HepG2 (cell line): ENCODE data around the gene TEKT5. TPM values are rescaled to one million over a fixed set of nuclear protein-coding genes. Genes with fewer than 3 reads are reported as not detected.

Source experiments
- ATAC-seq: fragments of 200-7000 bp; cut with Tn5 transposase; 3 replicates; pipeline ENCODE4 v1.9.1; 2020; ENCODE audit warnings: mild to moderate bottlenecking, moderate library complexity
- BruUV-seq: library from RNA; stranded (reverse); fragments of 400-500 nt; replicated peaks from 2 replicates; lab custom pipeline; 2021; lab: Mats Ljungman, UMichigan
- CTCF ChIA-PET: fragments of 300-600 bp; formaldehyde crosslinking; extraction: SDS; loops from one replicate; lab custom pipeline; 2021; ENCODE audit warnings: low total read pairs, inconsistent platforms, low intra/inter-chr PET ratio; lab: Yijun Ruan, JAX
- POLR2A ChIA-PET: fragments of 350-600 bp; sonication (Branson Sonifier 250); formaldehyde crosslinking; loops from one replicate; lab custom pipeline; 2020; ENCODE audit warnings: antibody characterized with exemption, inconsistent platforms; lab: Yijun Ruan, JAX
- DNase-seq: peaks from one replicate; pipeline ENCODE4 v3.0.0-alpha.2; 2015; ENCODE audit warnings: low spot score
- FAIRE-seq: peaks from 3 replicates; lab custom pipeline; 2011; peaks lifted over from hg19 to GRCh38; lab: Jason Lieb, UNC
- H2AFZ ChIP-seq: one replicate; pipeline ENCODE4 v1.6.1; 2011; ENCODE audit warnings: low read length, inconsistent platforms
- H3K27ac ChIP-seq: fragments of 300-600 bp; 3 replicates; pipeline ENCODE4 v1.8.0; 2011; ENCODE audit warnings: mixed run types, mild to moderate bottlenecking, mixed read lengths, low read length, inconsistent platforms; ENCODE audit not compliant: insufficient read depth; ENCODE audit errors: extremely low read length
- H3K27me3 ChIP-seq, 2 experiments: fragments of 200-600 bp in 1 of 2; 2 replicates in 1 of 2; 3 replicates in 1 of 2; pipeline versions ENCODE4 v1.6.0 to v1.8.0; 2011; ENCODE audit warnings: low read length in 2 of 2, mild to moderate bottlenecking in 2 of 2, moderate library complexity in 2 of 2, inconsistent platforms in 1 of 2; ENCODE audit not compliant: insufficient read depth in 2 of 2, control insufficient read depth in 1 of 2
- H3K36me3 ChIP-seq, 2 experiments: fragments of 200-600 bp in 1 of 2; replicated peaks in 1 of 2; 2 replicates in 1 of 2; 3 replicates in 1 of 2; pipeline versions ENCODE4 v1.5.1 to v1.8.0; 2011; ENCODE audit warnings: low read length in 2 of 2, inconsistent platforms in 1 of 2; ENCODE audit not compliant: insufficient read depth in 2 of 2, control insufficient read depth in 1 of 2
- H3K4me1 ChIP-seq: 2 replicates; pipeline ENCODE4 v1.5.1; 2012; ENCODE audit warnings: low read length, inconsistent platforms; ENCODE audit not compliant: insufficient read depth
- H3K4me2 ChIP-seq: 2 replicates; pipeline ENCODE4 v1.6.0; 2011; ENCODE audit warnings: low read depth, low read length, inconsistent platforms
- H3K4me3 ChIP-seq, 3 experiments: fragments of 200-600 bp in 1 of 3; sonication (generic), shearing (Covaris generic) in 1 of 3; replicated peaks in 1 of 3; 2 replicates each; pipeline ENCODE4 v1.5.1; 2011 to 2016; ENCODE audit warnings: low read length in 3 of 3, inconsistent platforms in 2 of 3, low read depth in 2 of 3, mild to moderate bottlenecking in 2 of 3, control low read depth in 1 of 3, mixed read lengths in 1 of 3; ENCODE audit not compliant: insufficient read depth in 1 of 3
- H3K79me2 ChIP-seq: one replicate; pipeline ENCODE4 v1.6.1; 2011; ENCODE audit warnings: low read length, inconsistent platforms; ENCODE audit not compliant: insufficient read depth
- H3K9ac ChIP-seq: 2 replicates; pipeline ENCODE4 v1.6.0; 2011; ENCODE audit warnings: mild to moderate bottlenecking, low read depth, low read length, inconsistent platforms; ENCODE audit not compliant: insufficient read depth
- H3K9me3 ChIP-seq: 2 replicates; pipeline ENCODE4 v1.5.1; 2012; ENCODE audit warnings: mild to moderate bottlenecking, low read length
- H4K20me1 ChIP-seq: 2 replicates; pipeline ENCODE4 v1.6.0; 2011; ENCODE audit warnings: inconsistent platforms, mild to moderate bottlenecking, low read length, moderate library complexity; ENCODE audit not compliant: insufficient read depth
- FOSL2 ChIP-seq: sonication (generic); formaldehyde crosslinking; IDR thresholded peaks from 2 replicates; pipeline ENCODE4 v1.4.0; 2020; ENCODE audit warnings: missing genetic modification reagents
- GFI1 ChIP-seq: sonication (generic); formaldehyde crosslinking; IDR thresholded peaks from 2 replicates; pipeline ENCODE4 v1.5.0; 2020; ENCODE audit warnings: missing genetic modification reagents, mild to moderate bottlenecking, borderline replicate concordance
- IRF2 ChIP-seq: IDR thresholded peaks from 2 replicates; pipeline ENCODE4 v1.6.1; 2018; ENCODE audit warnings: missing genetic modification reagents, missing compliant biosample characterization
- MIER2 ChIP-seq: IDR thresholded peaks from 2 replicates; pipeline ENCODE4 v1.6.1; 2016; ENCODE audit warnings: missing biosample characterization, missing genetic modification reagents
- NR2F1 ChIP-seq, 2 experiments: fragments of 450-650 bp in 1 of 2; formaldehyde crosslinking in 1 of 2; IDR thresholded peaks; 2 replicates each; pipeline versions ENCODE4 v1.5.0 to v1.6.1; 2016 to 2020; ENCODE audit warnings: mild to moderate bottlenecking in 1 of 2, missing compliant biosample characterization in 1 of 2, missing genetic modification reagents in 1 of 2, moderate library complexity in 1 of 2
- SMC3 ChIP-seq: IDR thresholded peaks from 2 replicates; pipeline ENCODE4 v1.6.1; 2011; ENCODE audit warnings: low read length, improper control_type of control experiment
- ZEB1 ChIP-seq: IDR thresholded peaks from 2 replicates; pipeline ENCODE4 v1.6.1; 2012; ENCODE audit warnings: mild to moderate bottlenecking, low read depth, inconsistent platforms; ENCODE audit not compliant: insufficient replicate concordance
- ZGPAT ChIP-seq: IDR thresholded peaks from 2 replicates; pipeline ENCODE4 v1.6.1; 2016; ENCODE audit warnings: mild to moderate bottlenecking
- ZSCAN20 ChIP-seq: sonication (generic); formaldehyde crosslinking; IDR thresholded peaks from 2 replicates; pipeline ENCODE4 v1.4.0; 2020; ENCODE audit warnings: missing genetic modification reagents, mild to moderate bottlenecking, borderline replicate concordance
- WGBS: methylation state at CpG from one replicate; pipeline ENCODE4 v1.1.6; 2017; ENCODE audit warnings: low lambda C conversion rate; 5-methylcytosine and 5-hydroxymethylcytosine counted together
- in situ Hi-C: cut with HindIII; loops from 2 replicates; pipeline ENCODE4 v1.10.0; 2017; ENCODE audit warnings: low pct_unique_long_range_greater_than_20kb; ENCODE audit not compliant: extremely low pct_ligation_motif_present
- intact Hi-C: fragments of 100-400 bp; cut with micrococcal nuclease; formaldehyde crosslinking; loops from one replicate; pipeline ENCODE4 v1.10.0; 2022; ENCODE audit not compliant: unreplicated experiment
- polyA plus RNA-seq, 8 experiments: library from polyadenylated mRNA; depleted of rRNA in 3 of 8; stranded (reverse) in 7 of 8; unstranded in 1 of 8; fragments of >200 nt; fragmentation: Illumina TruSeq in 4 of 8; extraction: Trizol in 4 of 8; gene quantifications; 2 replicates each; pipeline versions ENCODE4 v1.2.1 to v1.2.3, GENCODE V29; 2011 to 2016; ENCODE audit warnings: low read depth in 4 of 8, missing spikeins in 1 of 8, mixed read lengths in 1 of 8; ENCODE audit not compliant: insufficient read depth in 1 of 8
- total RNA-seq, 5 experiments: library from RNA; depleted of rRNA; stranded (reverse); fragments of >200 nt; fragmentation: Illumina TruSeq; extraction: Trizol; gene quantifications; 2 replicates each; pipeline ENCODE4 v1.2.3, GENCODE V29; 2016; ENCODE audit warnings: low read depth in 1 of 5
- TF ChIP-seq, protein P1 (sequence below): sonication (generic); formaldehyde crosslinking; IDR thresholded peaks from 2 replicates; pipeline ENCODE4 v1.9.0; 2021; ENCODE audit warnings: missing genetic modification reagents, borderline replicate concordance
- TF ChIP-seq, protein P2 (sequence below): IDR thresholded peaks from 2 replicates; pipeline ENCODE4 v1.6.1; 2018; ENCODE audit warnings: missing genetic modification reagents
- TF ChIP-seq, protein P3 (sequence below): sonication (generic); formaldehyde crosslinking; IDR thresholded peaks from 2 replicates; pipeline ENCODE4 v1.5.0; 2020; ENCODE audit warnings: missing genetic modification reagents
- TF ChIP-seq, protein P4 (sequence below): sonication (generic); formaldehyde crosslinking; IDR thresholded peaks from 2 replicates; pipeline ENCODE4 v1.4.0; 2020; ENCODE audit warnings: missing genetic modification reagents
- TF ChIP-seq, protein P5 (sequence below), 2 experiments: fragments of 450-650 bp in 1 of 2; sonication (generic) in 1 of 2; formaldehyde crosslinking; IDR thresholded peaks; 2 replicates each; pipeline versions ENCODE4 v1.5.0 to v1.8.0; 2020 to 2022; ENCODE audit warnings: mild to moderate bottlenecking in 1 of 2, missing genetic modification reagents in 1 of 2

TEKT5 gene
- total and polyA plus RNA-seq, 2 of the 13 experiments (the other 11 are each of a cell fraction or from before 2014, with no cell fraction given), result 0.16 TPM; not detected in 1

DNA sequence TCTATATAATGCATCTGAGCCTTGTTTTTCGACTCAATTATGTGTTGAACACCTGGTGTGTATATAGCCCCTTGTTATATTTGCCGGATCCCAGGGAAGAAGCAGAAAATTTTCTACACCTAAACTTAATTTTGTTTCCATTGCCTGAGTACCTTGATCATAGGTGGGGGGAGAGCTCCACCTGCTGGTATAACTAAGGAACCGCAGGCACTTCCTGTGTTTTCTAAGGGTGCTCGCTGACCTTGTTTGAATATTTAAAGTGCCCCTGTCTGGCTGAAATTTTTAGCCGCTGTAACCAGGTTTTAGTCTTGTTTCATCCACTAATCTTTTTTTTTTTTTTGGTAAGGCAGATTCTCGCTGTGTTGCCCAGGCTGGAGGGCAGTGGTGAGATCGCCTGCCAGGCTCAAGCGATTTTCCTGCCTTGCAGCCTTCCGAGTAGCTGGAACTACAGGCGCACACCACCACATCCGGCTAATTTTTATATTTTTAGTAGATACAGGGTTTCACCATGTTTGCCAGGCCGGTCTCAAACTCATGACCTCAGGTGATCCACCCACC is 42.4 kb upstream of the TEKT5 start:
- ChIA-PET CTCF (interaction anchor here (0.7 to 7.5 kb wide), 9 partner anchors 13 to 480 kb away, joined by 3 to 136 read pairs (median 12); partner anchors contain the start of gene EMP2), POLR2A (interaction anchor here (0.6 to 1.2 kb wide), 4 partner anchors 9 to 406 kb away, joined by 3 to 6 read pairs (median 4); no protein-coding TSS in a partner anchor)
- peak overlapping the region; percentile 11 to 59 (median 13); a peak in 4 of 6 replicates for H3K4me3 ChIP-seq
- TF ChIP-seq, protein P1, sequence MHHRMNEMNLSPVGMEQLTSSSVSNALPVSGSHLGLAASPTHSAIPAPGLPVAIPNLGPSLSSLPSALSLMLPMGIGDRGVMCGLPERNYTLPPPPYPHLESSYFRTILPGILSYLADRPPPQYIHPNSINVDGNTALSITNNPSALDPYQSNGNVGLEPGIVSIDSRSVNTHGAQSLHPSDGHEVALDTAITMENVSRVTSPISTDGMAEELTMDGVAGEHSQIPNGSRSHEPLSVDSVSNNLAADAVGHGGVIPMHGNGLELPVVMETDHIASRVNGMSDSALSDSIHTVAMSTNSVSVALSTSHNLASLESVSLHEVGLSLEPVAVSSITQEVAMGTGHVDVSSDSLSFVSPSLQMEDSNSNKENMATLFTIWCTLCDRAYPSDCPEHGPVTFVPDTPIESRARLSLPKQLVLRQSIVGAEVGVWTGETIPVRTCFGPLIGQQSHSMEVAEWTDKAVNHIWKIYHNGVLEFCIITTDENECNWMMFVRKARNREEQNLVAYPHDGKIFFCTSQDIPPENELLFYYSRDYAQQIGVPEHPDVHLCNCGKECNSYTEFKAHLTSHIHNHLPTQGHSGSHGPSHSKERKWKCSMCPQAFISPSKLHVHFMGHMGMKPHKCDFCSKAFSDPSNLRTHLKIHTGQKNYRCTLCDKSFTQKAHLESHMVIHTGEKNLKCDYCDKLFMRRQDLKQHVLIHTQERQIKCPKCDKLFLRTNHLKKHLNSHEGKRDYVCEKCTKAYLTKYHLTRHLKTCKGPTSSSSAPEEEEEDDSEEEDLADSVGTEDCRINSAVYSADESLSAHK (CRISPR knock-in tag), result no peak
- 0 out of 2 replicates have a peak, but pooled peaks have one; percentile 50 for TF ChIP-seq GFI1 (CRISPR knock-in tag)
- peak; percentile 56 for TF ChIP-seq IRF2 (CRISPR knock-in tag)
- no peak for TF ChIP-seq ZSCAN20 (CRISPR knock-in tag)
- TF ChIP-seq NR2F1 (CRISPR knock-in tag; IDR thresholded peaks at IDR 0.05), result peak in 1 of 2 experiments; percentile 40; a peak in 1 of 4 replicates
- TF ChIP-seq ZEB1, result peak; percentile 67
- TF ChIP-seq, protein P2, sequence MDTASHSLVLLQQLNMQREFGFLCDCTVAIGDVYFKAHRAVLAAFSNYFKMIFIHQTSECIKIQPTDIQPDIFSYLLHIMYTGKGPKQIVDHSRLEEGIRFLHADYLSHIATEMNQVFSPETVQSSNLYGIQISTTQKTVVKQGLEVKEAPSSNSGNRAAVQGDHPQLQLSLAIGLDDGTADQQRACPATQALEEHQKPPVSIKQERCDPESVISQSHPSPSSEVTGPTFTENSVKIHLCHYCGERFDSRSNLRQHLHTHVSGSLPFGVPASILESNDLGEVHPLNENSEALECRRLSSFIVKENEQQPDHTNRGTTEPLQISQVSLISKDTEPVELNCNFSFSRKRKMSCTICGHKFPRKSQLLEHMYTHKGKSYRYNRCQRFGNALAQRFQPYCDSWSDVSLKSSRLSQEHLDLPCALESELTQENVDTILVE, result peak; percentile 47; the same call in 1 of the 2 replicates
- peak; percentile 99 for TF ChIP-seq SMC3
- TF ChIP-seq ZGPAT (CRISPR knock-in tag), result 0 out of 2 replicates have a peak, but pooled peaks have one; percentile 33
- peak; percentile 48 for TF ChIP-seq FOSL2 (CRISPR knock-in tag)
- TF ChIP-seq, protein P3, sequence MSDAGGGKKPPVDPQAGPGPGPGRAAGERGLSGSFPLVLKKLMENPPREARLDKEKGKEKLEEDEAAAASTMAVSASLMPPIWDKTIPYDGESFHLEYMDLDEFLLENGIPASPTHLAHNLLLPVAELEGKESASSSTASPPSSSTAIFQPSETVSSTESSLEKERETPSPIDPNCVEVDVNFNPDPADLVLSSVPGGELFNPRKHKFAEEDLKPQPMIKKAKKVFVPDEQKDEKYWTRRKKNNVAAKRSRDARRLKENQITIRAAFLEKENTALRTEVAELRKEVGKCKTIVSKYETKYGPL (CRISPR knock-in tag), result no peak
- TF ChIP-seq, protein P4, sequence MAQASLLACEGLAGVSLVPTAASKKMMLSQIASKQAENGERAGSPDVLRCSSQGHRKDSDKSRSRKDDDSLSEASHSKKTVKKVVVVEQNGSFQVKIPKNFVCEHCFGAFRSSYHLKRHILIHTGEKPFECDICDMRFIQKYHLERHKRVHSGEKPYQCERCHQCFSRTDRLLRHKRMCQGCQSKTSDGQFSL (CRISPR knock-in tag), result no peak
- TF ChIP-seq, protein P5, sequence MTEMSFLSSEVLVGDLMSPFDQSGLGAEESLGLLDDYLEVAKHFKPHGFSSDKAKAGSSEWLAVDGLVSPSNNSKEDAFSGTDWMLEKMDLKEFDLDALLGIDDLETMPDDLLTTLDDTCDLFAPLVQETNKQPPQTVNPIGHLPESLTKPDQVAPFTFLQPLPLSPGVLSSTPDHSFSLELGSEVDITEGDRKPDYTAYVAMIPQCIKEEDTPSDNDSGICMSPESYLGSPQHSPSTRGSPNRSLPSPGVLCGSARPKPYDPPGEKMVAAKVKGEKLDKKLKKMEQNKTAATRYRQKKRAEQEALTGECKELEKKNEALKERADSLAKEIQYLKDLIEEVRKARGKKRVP (CRISPR knock-in tag; IDR thresholded peaks at IDR 0.05), result 0 out of 4 replicates have a peak, but pooled peaks of 1 of the 2 experiments have one; percentile 35
- TF ChIP-seq MIER2 (CRISPR knock-in tag), result 0 out of 2 replicates have a peak, but pooled peaks have one; percentile 43

More for the DNA sequence above, 42.4 kb upstream of the TEKT5 start:
- no peaks in the 10 kb centered on the region for H3K27me3 ChIP-seq
- intact Hi-C loops, result loop anchor here (1.0 to 10.0 kb wide), 7 partner anchors 69 to 480 kb away; partner anchors contain the start of genes ATF7IP2 and EMP2
- H3K79me2 ChIP-seq, result no peaks in the 10 kb centered on the region
- H3K9ac ChIP-seq, result peak overlapping the region; percentile 49; the same call in 1 of the 2 replicates
- no peak overlapping the region for H3K27ac ChIP-seq
- FAIRE-seq (peak; percentile 86), DNase-seq (peak; percentile 76), ATAC-seq (peak; percentile 68)
- H3K9me3 ChIP-seq, result 0 out of 2 replicates have a peak, but pooled peaks cover 3% of the 10 kb centered on the region
- H3K4me2 ChIP-seq, result peak overlapping the region; percentile 85
- H3K4me1 ChIP-seq, result peaks cover 29% of the 10 kb centered on the region
- no peaks in the 10 kb centered on the region for H4K20me1 ChIP-seq
- no TSS peak for BruUV-seq
- in situ Hi-C loops, result loop anchor here (5.0 kb wide), 3 partner anchors 220 to 480 kb away; no protein-coding TSS in a partner anchor
- 25% methylated on average over 12 of the region's 12 CpGs for whole genome bisulfite sequencing
- H3K36me3 ChIP-seq, result no peaks in the 10 kb centered on the region
- H2AFZ ChIP-seq, result no peak overlapping the region
